ENCODE measurements around the gene DNAJC5.

The DNAJC5 gene

DNA sequence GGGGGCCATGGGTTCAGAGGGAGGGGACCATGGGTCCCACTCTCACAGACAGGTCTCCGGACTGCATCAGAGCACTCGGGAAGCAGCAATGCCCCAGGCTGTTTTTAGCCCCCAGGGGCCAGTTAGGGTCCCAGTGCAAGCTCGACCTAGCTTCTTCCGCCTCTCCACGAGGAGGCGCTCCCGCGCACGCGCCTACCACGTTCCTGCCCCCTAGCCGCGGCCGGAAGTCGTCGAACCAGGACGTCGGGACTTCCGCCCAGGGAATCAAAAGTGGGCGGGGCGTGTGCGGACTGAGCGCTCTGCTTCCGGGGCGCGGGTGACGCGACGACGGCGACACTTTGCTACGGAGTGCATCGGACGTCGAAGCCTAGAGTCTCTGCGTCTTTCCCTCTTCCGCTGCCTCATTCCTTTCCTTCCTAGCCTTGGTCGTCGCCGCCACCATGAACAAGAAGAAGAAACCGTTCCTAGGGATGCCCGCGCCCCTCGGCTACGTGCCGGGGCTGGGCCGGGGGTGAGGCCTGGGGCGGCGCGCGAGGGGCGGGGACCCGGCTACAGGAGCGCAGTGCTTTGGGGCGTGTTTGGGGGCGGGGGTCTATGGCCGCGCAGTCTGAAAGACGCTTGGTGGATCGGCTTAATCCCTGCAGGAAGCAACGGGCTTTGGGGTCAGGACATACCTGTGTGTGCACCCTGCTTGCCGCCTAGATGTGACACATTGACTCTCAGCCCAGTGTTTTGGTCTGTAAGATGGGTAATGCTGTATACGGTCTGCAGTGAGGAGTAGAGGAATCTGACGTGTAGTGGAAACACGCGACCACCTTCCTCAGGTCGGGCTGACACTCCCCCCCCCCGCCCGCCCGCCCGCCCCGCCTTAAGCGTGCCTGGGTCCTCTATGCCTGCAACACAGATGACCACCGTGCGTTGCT, 86.1 kb downstream of the DNAJC5 start, which contains the start of gene PRPF6:
TSS of gene PRPF6 (plus strand) at position 327 of the 923 bp plus-strand sequence. CDS start at position 441, 114 bp downstream.
- peak; percentile 85 to 87 for DNase-seq (ENCODE audit: low read depth in 2 of 2)

DNA sequence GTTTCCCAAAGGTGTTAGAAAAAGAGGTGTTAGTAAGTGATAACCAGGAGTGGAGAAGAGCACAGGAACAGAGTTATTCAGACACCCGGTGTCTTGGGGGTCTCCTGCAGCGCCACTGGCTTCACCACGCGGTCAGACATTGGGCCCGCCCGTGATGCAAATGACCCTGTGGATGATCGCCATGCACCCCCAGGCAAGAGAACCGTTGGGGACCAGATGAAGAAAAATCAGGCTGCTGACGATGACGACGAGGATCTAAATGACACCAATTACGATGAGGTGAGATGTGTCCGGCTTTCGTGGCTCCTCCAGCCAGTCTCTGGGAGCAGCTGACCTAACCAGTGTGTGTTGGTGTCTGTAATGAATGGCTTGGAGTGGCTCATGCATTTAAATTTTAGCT, 88.0 kb downstream of the DNAJC5 start:
- DNase-seq (ENCODE audit: low read depth in 2 of 2) = no peak

Data from fibroblast of skin of left quadriceps (primary cell).